Measurements from ENCODE around the gene REV3L.
"Not testable (repeated sequence)": the region's sequence is repeated elsewhere in the genome, so short reads cannot be mapped to it uniquely, and the experiment has no call there.

Gene REV3L

DNA sequence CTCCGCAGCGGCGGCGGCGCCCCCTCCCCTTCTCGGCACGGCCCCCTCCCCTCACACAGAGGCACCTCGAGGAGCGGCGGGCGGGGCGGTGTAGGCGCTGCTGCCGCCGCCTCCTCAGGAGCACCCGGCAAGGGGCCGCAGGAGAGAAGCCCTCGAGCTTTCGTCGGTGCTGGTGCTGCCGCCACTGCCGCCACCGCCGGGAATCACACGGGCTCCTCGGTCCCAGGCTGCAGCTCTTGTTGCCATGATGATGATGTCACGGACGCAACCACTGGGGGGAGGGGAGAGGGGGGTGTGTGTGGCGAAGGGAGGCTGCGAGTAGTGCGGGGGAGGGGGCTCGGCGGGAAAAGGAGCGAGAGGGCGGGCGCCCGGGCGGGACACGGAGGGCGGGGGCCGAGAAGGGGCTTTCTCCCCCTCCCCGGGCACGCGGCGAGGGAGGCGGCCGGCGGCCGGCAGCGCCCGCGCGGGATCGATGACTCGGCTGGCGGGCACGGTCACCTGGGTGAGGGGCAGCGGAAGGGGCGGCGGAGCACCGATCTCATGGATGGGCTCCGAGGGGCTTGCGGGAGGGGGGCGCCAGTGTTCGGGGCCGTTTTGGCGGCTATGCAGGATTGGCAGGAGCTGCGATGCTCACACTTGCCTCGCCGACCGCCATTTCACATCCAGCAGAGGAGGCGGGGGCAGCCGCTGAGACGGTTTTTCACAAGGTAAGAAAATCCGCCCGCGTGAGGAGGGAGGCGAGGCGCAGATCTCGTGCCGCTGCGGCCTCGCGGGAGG, at the start of gene REV3L:
Gene REV3L, minus strand, starts transcription at position 260 of the 777 bp plus-strand sequence. CDS start 330 bp downstream, outside the sequence.
- DNase-seq, result peak; percentile 90 to 97 (median 96)

DNA sequence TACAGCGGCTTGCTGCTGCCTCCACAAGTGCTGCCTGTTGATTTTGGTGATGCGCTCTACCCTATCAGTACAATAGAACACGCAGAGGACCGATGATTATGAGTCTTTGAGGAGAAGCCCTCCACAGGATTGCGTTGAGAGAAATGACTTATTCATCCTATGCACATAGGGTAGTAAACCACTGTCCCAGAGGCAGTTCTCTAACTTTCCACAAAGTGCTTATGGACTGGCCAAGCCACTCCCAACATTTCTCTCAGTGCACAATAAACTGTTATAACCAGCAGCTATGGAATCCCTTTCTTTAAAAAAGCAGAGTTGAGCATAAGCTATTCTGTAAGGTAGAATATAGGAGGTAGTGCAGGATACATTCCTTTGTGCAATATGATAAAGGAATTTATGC, 48.2 kb upstream of the REV3L start:
- no peak for DNase-seq

DNA sequence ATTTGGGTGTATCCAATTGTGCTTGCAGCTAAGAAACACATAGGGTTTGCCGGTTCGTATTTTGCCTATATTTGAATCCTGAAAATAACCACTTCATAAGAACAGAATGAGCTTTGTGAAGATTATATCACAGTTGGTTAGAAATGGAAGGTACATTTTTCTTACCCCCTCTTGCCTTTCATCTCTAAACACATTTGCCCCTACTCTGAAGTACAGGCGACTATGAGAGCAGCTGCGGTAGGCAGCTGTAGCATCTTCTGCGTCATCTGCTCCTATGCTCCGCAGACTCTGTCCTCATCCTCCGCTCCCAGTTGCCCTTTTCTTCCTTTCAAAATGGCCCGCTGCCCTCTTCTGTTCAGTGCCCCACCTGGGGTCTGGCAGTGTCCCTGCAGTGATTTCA, 47.6 kb upstream of the REV3L start:
- DNase-seq, result no peak

GRCh38 chr6:111530218-111530617, 47.2 kb upstream of the REV3L start:
- DNase-seq, result no peak

- no peak for DNase-seq
These were observed 44.3 kb upstream of the REV3L start for GRCh38 chr6:111527367-111527766.

DNA sequence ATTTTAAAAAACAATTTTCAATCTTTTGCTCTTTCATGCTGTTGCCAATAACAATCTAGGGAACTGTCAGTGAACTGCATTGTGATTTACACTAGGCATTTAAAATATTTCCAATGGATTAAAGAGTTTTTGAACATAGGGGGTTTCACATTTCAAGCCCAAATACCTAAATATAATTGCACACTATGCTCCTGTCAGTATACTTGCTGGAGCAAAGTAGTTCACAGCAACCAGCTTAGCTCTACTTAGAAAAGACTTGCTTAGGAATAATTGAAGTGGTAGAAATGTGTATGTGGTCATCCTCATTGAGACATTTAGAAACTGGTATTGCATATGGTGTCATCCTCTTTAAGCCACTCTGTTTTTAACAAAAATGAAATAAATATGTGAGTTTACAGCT, 41.7 kb upstream of the REV3L start:
- DNase-seq, result no peak

- no peak for DNase-seq
These were observed 41.2 kb upstream of the REV3L start for GRCh38 chr6:111524252-111524651.

- DNase-seq, result peak in 1 of 3 experiments; percentile 25
These were observed 40.6 kb upstream of the REV3L start for GRCh38 chr6:111523484-111524167.

- no peak for DNase-seq
These were observed 39.5 kb upstream of the REV3L start for GRCh38 chr6:111522393-111523020.

DNA sequence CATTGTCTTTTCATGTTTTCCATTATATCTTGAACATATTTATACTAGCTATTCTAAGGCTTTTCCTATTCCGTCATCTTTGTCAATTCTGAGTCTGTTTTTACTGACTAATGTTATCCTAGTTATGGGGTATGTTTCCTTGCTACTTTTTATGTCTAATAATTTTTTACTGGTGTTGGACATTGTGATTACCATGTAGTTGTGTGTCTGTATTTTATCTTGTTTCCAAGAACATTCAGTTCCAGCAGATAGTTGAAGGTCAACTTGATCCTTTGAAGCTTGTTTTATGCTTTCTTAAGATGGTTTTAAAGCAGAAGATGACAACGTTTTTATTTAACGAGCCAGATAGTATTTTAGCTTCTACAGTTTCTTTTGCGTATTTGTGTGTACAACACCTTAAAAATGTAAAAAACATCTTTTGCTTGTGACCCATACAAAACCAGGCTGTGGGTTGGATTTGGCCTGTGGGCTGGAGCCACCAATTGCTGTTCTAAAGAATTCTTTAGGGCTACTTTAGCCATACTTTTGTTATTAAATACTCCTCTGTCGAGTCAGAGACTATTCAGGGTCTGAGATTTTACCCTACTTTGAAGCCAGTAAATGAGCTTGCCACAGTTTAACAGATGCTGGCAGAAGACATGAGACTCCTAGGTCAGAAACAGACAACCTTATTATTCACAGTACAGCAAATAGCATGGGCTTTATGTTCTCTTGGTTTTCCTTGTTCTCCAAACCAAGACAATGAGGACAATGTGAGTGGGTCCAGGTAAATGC, 38.7 kb upstream of the REV3L start:
- no peak for DNase-seq

DNA sequence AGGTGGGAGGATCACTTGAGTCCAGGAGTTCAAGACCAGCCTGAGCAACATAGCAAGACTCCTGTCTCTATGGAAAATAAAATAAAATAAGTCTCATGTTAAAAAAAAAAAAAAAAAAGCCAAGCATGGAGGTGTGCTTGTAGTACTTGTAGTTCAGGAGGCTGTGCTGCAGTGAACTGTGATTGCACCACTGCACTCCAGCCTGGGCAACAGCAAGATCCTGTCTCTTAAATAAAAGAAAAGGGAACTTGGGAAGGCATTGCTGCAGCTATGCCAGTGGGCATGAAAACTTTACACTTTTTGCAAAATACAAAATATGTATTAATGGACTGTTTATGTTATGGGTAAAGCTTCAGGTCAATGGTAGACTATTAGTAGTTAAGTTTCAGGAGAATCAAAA, 37.5 kb upstream of the REV3L start:
- DNase-seq, result no peak

- DNase-seq, result no peak
These were observed 34.9 kb upstream of the REV3L start for GRCh38 chr6:111517965-111518364.

- DNase-seq, result no peak
These were observed 32.2 kb upstream of the REV3L start for GRCh38 chr6:111515259-111515658.

DNA sequence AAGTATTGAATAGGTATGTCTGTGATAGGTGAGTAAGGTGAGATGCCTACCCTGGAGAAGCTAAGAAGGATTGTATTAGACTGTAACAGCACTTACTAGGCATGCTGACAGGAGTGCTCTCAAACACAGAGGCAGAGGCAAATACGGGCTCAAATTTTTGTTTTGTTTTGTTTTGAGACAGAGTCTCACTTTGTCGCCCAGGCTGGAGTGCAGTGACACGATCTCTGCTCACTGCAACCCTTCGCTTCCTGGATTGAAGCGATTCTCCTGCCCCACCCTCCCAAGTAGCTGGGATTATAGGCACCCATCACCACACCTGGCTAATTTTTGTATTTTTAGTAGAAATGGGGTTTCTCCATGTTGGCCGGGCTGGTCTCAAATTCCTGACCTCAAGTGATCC, 31.5 kb upstream of the REV3L start:
- not testable (repeated sequence) for DNase-seq

- DNase-seq, result peak in 1 of 3 experiments; percentile 6
These were observed 24.2 kb upstream of the REV3L start for GRCh38 chr6:111507219-111507618.

GRCh38 chr6:111505498-111505897, 22.5 kb upstream of the REV3L start:
- DNase-seq, result not testable (repeated sequence)

GRCh38 chr6:111503660-111504059, 20.6 kb upstream of the REV3L start:
- DNase-seq, result peak; percentile 4 to 60 (median 14)

DNA sequence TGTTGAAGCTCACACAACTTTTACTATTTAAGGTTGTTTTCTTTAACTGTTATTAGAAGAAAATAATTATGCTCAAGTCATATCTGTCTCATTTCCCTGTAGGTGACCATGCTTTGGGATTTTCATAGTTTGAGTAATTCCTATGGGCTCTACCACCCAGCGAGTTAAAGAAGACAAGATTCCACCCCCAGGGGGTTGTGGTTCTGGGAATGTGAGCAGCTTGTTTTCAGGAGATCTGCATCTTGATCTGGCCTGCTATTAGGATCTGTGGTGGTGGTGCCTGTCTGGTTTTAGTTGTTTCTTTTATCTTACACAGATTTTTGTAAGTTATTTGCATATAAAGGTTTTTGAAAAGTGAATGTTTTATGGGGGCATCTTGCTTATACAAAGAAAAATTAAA, 20.2 kb upstream of the REV3L start:
- peak in 1 of 3 experiments; percentile 25 for DNase-seq

- no peak for DNase-seq
These were observed 19.1 kb upstream of the REV3L start for GRCh38 chr6:111502154-111502553.

GRCh38 chr6:111499269-111499793, 16.3 kb upstream of the REV3L start:
- no peak for DNase-seq

- DNase-seq, result no peak
These were observed 12.1 kb upstream of the REV3L start for GRCh38 chr6:111494951-111495635.

GRCh38 chr6:111492499-111492898, 9.5 kb upstream of the REV3L start:
- DNase-seq, result no peak

Measured in NCI-H1417 (cell line).